OCI-LY7 (cell line): ENCODE data around the gene ADAMTS8. TPM values are rescaled to one million over a fixed set of nuclear protein-coding genes. Genes with fewer than 3 reads are reported as not detected.

Source experiments
- BruUV-seq: library from RNA; stranded (reverse); fragments of 400-500 nt; replicated peaks from 2 replicates; lab custom pipeline; 2021; lab: Mats Ljungman, UMichigan
- CTCF ChIA-PET: fragments of 300-600 bp; sonication (Branson Sonifier 250); formaldehyde crosslinking; loops from one replicate; lab custom pipeline; 2022; ENCODE audit warnings: antibody characterized with exemption; ENCODE audit not compliant: unreplicated experiment; lab: Charles Lee
- POLR2A ChIA-PET: fragments of 300-600 bp; sonication (Branson Sonifier 250); formaldehyde crosslinking; loops from one replicate; lab custom pipeline; 2022; ENCODE audit warnings: antibody characterized with exemption; lab: Charles Lee
- DNase-seq: peaks from one replicate; pipeline ENCODE4 v3.0.0-alpha.2; 2015; ENCODE audit warnings: low spot score
- H2AFZ ChIP-seq: fragments of 200-600 bp; sonication (generic), shearing (Covaris generic); 2 replicates; pipeline ENCODE4 v1.6.1; 2014; ENCODE audit warnings: mild to moderate bottlenecking, antibody characterized with exemption, low read length, moderate library complexity
- H3K27ac ChIP-seq: fragments of 200-600 bp; sonication (generic); 2 replicates; pipeline ENCODE4 v1.5.1; 2014; ENCODE audit warnings: mixed run types, low read depth, mild to moderate bottlenecking, moderate library complexity, low read length, inconsistent platforms; ENCODE audit not compliant: poor library complexity, severe bottlenecking
- H3K36me3 ChIP-seq: fragments of 200-600 bp; sonication (generic); 2 replicates; pipeline ENCODE4 v1.6.1; 2014; ENCODE audit warnings: mild to moderate bottlenecking, antibody characterized with exemption, low read length, moderate library complexity, mixed read lengths; ENCODE audit not compliant: insufficient read depth
- H3K4me1 ChIP-seq: fragments of 200-600 bp; sonication (generic); 2 replicates; pipeline ENCODE4 v1.5.1; 2014; ENCODE audit warnings: mild to moderate bottlenecking, low read length; ENCODE audit not compliant: insufficient read depth, poor library complexity, severe bottlenecking
- H3K4me2 ChIP-seq: fragments of 200-600 bp; sonication (generic); 2 replicates; pipeline ENCODE4 v1.6.1; 2014; ENCODE audit warnings: mild to moderate bottlenecking, low read length
- H3K4me3 ChIP-seq: fragments of 200-600 bp; sonication (generic); 2 replicates; pipeline ENCODE4 v1.5.1; 2014; ENCODE audit warnings: mild to moderate bottlenecking, low read depth, low read length; ENCODE audit not compliant: poor library complexity, severe bottlenecking
- H3K79me2 ChIP-seq: fragments of 200-600 bp; sonication (generic); 2 replicates; pipeline ENCODE4 v1.6.1; 2016; ENCODE audit warnings: low read depth, mild to moderate bottlenecking, low read length, moderate library complexity, mixed read lengths; ENCODE audit not compliant: insufficient read depth
- H3K9me2 ChIP-seq: fragments of 200-600 bp; sonication (generic); 2 replicates; pipeline ENCODE4 v1.6.1; 2016; ENCODE audit warnings: mild to moderate bottlenecking, low read length, mixed read lengths; ENCODE audit not compliant: insufficient read depth
- H3K9me3 ChIP-seq: fragments of 200-600 bp; sonication (generic); 2 replicates; pipeline ENCODE4 v1.6.1; 2014; ENCODE audit warnings: mild to moderate bottlenecking, mixed run types, low read length, mixed read lengths
- H4K20me1 ChIP-seq: fragments of 200-600 bp; sonication (generic); 2 replicates; pipeline ENCODE4 v1.6.1; 2014; ENCODE audit warnings: mild to moderate bottlenecking, antibody characterized with exemption, low read length, moderate library complexity, mixed read lengths; ENCODE audit not compliant: insufficient read depth
- CTCF ChIP-seq: fragments of 200-600 bp; sonication (generic); conservative IDR thresholded peaks from 2 replicates; pipeline ENCODE4 v1.5.1; 2014; ENCODE audit warnings: mild to moderate bottlenecking, antibody characterized with exemption, low read length, moderate library complexity, mixed read lengths
- EZH2phosphoT487 ChIP-seq: fragments of 200-600 bp; sonication (generic); IDR thresholded peaks from 2 replicates; pipeline ENCODE4 v1.6.1; 2018; ENCODE audit warnings: low read depth, borderline replicate concordance, mild to moderate bottlenecking, mixed run types, antibody characterized with exemption, low read length, moderate library complexity, mixed read lengths
- intact Hi-C: fragments of 100-400 bp; cut with micrococcal nuclease; formaldehyde crosslinking; loops from one replicate; pipeline ENCODE4 v1.10.0; 2022; ENCODE audit not compliant: unreplicated experiment
- total RNA-seq, 2 experiments: library from RNA; depleted of rRNA in 1 of 2; stranded (reverse); fragments of >200 nt in 1 of 2; shearing (Covaris generic) in 1 of 2; gene quantifications; 2 replicates each; pipeline ENCODE4 v1.2.3, GENCODE V29; 2014 to 2022

Gene ADAMTS8
- total RNA-seq, 2 experiments from 2014 or later: not detected

GRCh38 chr11:130456286-130456685 is 27.9 kb upstream of the ADAMTS8 start:
- no TSS peak for BruUV-seq
- POLR2A ChIA-PET: no interaction called here

GRCh38 chr11:130455483-130456127 is 27.2 kb upstream of the ADAMTS8 start:
- Histone ChIP-seq H4K20me1 (no peaks in the 10 kb centered on the region), H3K4me3 (no peak overlapping the region), H3K79me2 (no peaks in the 10 kb centered on the region), H2AFZ (no peak overlapping the region), H3K27ac (no peak overlapping the region), H3K9me2 (no peaks in the 10 kb centered on the region), H3K9me3 (no peaks in the 10 kb centered on the region), H3K36me3 (no peaks in the 10 kb centered on the region), H3K4me2 (no peak overlapping the region), H3K4me1 (no peaks in the 10 kb centered on the region)
- BruUV-seq: no TSS peak
- CTCF ChIA-PET: no interaction called here
- DNase-seq: no peak
- POLR2A ChIA-PET: no interaction called here
- no peak for TF ChIP-seq EZH2phosphoT487
- no peak for TF ChIP-seq CTCF
- intact Hi-C loops: no loop called here

More at GRCh38 chr11:130456286-130456685, 27.9 kb upstream of the ADAMTS8 start:
- H2AFZ ChIP-seq: no peak overlapping the region
- H3K4me3 ChIP-seq: no peak overlapping the region
- no peaks in the 10 kb centered on the region for H4K20me1 ChIP-seq
- no peak overlapping the region for H3K4me2 ChIP-seq
- CTCF ChIA-PET: no interaction called here
- DNase-seq: no peak
- H3K27ac ChIP-seq: no peak overlapping the region
- no peaks in the 10 kb centered on the region for H3K36me3 ChIP-seq
- no peaks in the 10 kb centered on the region for H3K9me2 ChIP-seq
- TF ChIP-seq EZH2phosphoT487 (no peak), CTCF (no peak)
- intact Hi-C loops: no loop called here
- no peaks in the 10 kb centered on the region for H3K79me2 ChIP-seq
- no peaks in the 10 kb centered on the region for H3K9me3 ChIP-seq
- H3K4me1 ChIP-seq: no peaks in the 10 kb centered on the region

GRCh38 chr11:130454491-130455252 is 26.3 kb upstream of the ADAMTS8 start:
- intact Hi-C loops: no loop called here
- no peaks in the 10 kb centered on the region for H3K9me3 ChIP-seq
- ChIA-PET CTCF (interaction anchor here (0.5 kb wide), 1 partner anchor 14 kb away, joined by 3 read pairs; no protein-coding TSS in a partner anchor), POLR2A (interaction anchor here (0.6 kb wide), 1 partner anchor 667 kb away, joined by 8 read pairs; no protein-coding TSS in a partner anchor)
- no TSS peak for BruUV-seq
- no peaks in the 10 kb centered on the region for H3K4me1 ChIP-seq
- no peaks in the 10 kb centered on the region for H4K20me1 ChIP-seq
- H3K79me2 ChIP-seq: no peaks in the 10 kb centered on the region
- H3K4me2 ChIP-seq: no peak overlapping the region
- H3K4me3 ChIP-seq: no peak overlapping the region
- H3K36me3 ChIP-seq: no peaks in the 10 kb centered on the region
- H2AFZ ChIP-seq: no peak overlapping the region
- no peak overlapping the region for H3K27ac ChIP-seq
- DNase-seq: no peak
- no peaks in the 10 kb centered on the region for H3K9me2 ChIP-seq
- TF ChIP-seq CTCF: no peak
